Measurements from ENCODE around the gene TOR1AIP1.
A peak's percentile ranks its signal among the peaks of the same experiment; 100 is the strongest.
"Not testable (repeated sequence)": the region's sequence is repeated elsewhere in the genome, so short reads cannot be mapped to it uniquely, and the experiment has no call there.

TOR1AIP1 gene

GRCh38 chr1:179937668-179938254 lies 55.7 kb downstream of the TOR1AIP1 start:
- DNase-seq (ENCODE audit: low read depth in 2 of 2), result no peak

DNA sequence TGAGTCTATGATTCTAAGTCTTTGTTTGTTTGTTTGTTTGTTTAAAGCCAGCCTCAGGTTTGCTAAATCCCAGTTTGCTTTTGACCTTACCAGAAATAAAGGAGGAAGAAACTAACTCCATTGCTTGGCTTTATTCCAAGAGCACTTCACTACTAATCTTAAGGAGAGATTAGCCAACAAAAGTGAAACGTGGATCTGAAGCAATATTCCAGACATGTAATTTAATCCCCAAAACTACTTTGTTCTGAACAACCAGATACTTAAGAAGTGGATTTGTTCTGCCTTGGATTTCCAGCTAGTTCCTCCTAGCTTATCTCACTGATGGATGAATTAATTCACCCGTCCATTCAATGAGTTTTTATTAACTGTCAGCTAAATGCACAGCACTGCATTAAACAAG lies 56.7 kb downstream of the TOR1AIP1 start:
- no peak for DNase-seq (ENCODE audit: low read depth in 2 of 2)

- no peak for DNase-seq (ENCODE audit: low read depth in 2 of 2)
Measured at GRCh38 chr1:179939941-179940340, 57.9 kb downstream of the TOR1AIP1 start.

DNA sequence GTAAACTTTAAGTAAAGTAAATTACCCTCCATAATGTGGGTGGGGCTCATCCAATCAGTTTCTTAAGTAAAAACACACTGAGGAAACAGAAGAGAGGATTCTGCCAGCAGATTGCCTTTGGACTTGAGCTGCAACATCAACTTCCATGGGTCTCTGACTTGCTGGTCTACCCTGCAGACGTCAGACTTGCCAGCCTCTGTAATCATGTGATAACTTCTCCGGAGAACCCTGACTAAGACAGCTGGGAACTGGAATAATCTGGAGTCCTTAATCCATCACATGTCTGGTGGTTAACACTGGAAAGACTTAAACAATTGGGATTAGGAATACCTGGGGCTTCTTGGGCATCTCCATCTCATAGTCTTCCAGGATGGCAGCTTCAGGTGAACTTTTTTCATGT lies 59.4 kb downstream of the TOR1AIP1 start:
- DNase-seq (ENCODE audit: low read depth in 2 of 2), result no peak

DNA sequence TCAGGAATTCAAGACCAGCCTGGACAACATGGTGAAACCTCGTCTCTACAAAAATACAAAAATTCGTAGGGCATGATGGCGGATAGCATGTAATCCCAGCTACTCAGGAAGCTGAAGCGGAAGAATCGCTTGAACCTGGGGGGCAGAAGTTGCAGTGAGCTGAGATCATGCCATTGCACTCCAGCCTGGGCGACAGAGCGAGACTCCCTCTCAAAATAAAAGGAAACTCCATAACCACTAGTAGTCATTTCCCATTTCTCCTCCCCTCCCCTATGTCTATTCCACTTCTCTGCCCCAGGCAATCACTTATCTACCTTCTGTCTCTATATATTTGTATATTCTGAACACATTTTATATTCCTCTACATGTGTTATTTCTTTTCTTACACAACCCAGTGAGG lies 68.6 kb downstream of the TOR1AIP1 start:
- DNase-seq (ENCODE audit: low read depth in 2 of 2), result no peak

- no peak for DNase-seq (ENCODE audit: low read depth in 2 of 2)
Measured at GRCh38 chr1:179951383-179952144, 69.5 kb downstream of the TOR1AIP1 start.

- no peak for DNase-seq (ENCODE audit: low read depth in 2 of 2)
Measured at GRCh38 chr1:179952186-179952585, 70.1 kb downstream of the TOR1AIP1 start.

DNA sequence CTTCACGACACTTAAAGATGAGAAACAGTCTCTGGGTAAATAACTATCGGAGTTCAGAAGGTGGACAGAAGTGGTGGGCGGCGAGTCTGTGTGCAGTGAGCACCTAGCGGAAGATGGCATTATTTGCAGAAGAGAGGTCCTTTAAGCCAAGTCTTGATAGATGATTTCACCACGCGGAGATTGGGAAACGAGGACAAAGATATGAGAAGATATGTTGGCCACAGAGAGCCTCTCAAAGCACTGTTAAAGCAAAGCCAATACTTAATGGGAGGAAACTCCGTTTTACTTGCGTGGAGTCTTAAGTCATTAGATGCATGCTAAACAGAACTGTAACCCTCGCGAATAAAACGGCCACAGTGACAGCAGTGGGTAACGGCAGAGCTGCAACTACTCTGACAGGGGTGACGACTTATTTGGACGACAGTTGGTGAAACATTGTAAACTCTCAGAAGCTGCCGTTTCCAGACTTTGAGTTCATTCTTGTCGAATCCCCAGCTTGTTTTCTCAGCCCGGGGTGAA lies 71.9 kb downstream of the TOR1AIP1 start:
- DNase-seq (ENCODE audit: low read depth in 2 of 2), result no peak

DNA sequence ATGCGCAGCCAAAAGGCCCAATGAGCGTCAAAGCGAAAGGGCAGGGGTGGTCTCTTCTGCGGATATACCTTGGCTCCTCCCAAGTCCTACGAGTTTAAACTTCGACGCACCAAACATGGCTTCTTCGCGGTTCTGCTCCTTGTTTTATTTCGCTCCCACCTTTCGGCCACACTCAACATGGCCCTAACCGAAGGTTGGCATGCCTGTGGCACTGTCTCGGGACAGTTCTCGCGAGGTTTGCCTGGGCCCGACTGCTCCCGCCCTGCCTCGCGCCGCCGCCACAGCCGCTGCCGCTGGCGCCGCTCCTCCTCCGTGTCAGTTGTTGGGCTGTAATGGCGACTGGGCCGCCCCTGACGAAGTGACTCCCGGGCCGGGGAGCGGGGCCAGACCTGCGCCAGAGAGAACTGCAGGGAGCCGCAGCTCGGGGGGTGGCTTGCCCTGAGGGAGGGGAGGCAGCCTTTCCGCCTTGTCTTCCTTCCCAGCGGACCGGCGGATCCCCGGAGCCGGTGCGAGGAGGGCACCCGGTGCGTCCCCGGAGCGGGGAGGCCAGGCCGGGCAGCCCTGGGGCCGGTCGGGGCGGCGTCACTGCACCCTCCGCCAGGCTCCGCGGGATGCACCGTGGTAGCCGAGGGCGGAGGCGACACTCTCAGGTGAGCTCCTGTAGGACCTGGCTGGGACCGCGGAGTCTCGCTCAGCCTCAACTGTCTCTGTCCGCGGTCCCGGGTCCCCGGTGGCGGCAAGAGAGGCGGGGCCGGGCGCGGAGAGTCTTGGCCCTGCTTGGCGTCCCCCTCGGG lies 72.6 kb downstream of the TOR1AIP1 start, which contains the start of gene CEP350:
CEP350 (plus strand) TSS at position 318 of the 794 bp plus-strand sequence. CDS start 31,372 bp downstream, outside the sequence.
- DNase-seq (ENCODE audit: low read depth in 2 of 2), result peak; percentile 92

- no peak for DNase-seq (ENCODE audit: low read depth in 2 of 2)
Measured at GRCh38 chr1:179955287-179955680, 73.2 kb downstream of the TOR1AIP1 start.

DNA sequence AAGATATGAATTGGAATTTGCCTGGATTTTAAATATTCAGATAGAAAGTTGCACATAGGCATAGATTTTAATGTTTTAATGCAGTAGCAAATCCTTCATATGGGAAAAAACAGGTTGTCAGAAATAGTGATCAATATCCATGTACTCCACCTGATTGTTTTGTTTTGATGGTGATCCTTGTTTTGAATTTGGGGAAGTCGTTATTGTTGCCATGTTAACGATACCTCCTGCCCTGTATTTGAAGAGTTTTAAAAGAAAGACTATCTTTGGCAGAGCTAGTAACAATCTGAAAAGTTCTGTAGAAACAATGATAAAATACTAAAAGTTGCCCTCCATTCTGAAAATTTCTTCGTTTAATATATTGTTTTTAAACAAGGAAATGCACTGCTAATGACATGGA lies 73.6 kb downstream of the TOR1AIP1 start:
- no peak for DNase-seq (ENCODE audit: low read depth in 2 of 2)

GRCh38 chr1:179958359-179958758 lies 76.3 kb downstream of the TOR1AIP1 start:
- DNase-seq (ENCODE audit: low read depth in 2 of 2), result no peak

- DNase-seq (ENCODE audit: low read depth in 2 of 2), result not testable (repeated sequence)
Measured at GRCh38 chr1:179962168-179962567, 80.1 kb downstream of the TOR1AIP1 start.

GRCh38 chr1:179966551-179966950 lies 84.5 kb downstream of the TOR1AIP1 start:
- no peak for DNase-seq (ENCODE audit: low read depth in 2 of 2)

DNA sequence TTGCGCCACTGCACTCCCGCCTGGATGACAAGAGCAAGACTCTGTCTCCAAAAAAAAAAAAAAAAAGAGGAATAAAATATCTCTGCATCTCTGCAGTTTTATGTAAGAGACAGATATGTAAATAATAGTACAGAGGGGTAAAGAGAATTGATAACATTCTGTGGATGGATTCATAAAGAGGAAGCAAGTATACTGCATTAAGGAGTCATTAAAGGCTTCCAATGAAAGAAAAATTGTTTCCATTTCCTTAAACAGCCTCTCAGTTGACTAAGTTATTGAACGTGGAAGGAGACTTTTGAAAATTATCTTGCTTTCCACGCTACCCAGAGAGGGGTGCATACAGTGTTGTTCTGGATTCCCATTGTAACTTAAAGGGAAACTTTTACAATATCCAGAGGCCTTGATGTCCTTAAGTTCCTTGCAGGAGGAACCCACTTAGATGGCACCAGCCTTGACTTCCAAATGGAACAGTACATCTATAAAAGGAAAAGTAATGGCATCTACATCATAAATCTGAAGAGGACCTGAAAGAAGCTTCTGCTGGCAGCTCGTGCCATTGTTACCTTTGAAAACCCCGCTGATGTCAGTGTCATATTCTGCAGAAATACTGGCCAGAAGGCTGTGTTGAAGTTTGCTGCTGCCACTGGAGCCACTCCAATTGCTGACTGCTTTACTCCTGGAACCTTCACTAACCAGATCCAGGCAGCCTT lies 86.4 kb downstream of the TOR1AIP1 start:
- no peak for DNase-seq (ENCODE audit: low read depth in 2 of 2)

DNA sequence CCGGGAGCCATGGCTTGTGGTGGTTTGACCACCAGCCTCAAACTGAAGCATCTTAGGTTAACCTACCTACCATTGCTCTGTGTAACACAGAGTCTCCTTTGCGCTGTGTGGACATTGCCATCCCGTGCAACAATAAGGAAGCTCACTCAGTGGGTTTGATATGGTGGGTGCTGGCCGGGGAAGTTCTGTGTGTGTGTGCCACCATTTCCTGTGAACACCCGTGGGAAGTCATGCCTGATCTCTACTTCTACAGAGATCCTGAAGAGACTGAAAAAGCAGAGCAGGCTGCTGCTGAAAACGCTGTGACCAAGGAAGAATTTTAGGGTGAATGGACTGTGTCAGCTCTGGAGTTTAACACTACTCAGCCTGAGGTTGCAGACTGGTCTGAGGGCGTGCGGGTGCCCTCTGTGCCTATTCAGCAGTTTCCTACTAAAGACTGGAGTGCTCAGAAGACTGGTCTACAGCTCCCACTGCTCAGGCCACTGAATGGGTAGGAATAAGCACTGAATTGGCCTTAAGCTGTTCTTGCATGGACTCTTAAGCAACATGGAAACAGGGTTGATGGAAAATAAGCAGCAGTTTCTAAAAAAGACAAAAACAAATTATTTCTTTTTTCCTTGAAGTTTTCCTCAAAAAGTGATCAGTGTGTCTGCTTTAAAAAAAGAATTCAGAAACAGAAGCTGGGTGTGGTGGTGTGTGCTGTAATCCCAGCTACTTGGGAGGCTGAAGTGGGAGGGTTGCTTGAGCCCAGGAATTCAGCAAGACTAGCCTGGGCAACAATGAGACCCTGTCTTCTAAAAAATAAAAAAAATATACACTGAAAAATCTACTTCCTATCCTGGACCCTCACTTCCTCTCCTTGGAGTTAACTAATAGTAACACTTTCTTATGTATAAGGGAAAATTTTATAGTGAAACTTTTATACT lies 87.2 kb downstream of the TOR1AIP1 start:
- no peak for DNase-seq (ENCODE audit: low read depth in 2 of 2)

Measured in stimulated activated CD4-positive, alpha-beta T cell treated with anti-CD3 and anti-CD28 coated beads, Interleukin-1b, Interleukin-23, amount 100 ng/mL, for 1 hour (primary cell).